Measurements from ENCODE around the gene CCDC34. TPM values are rescaled to one million over a fixed set of nuclear protein-coding genes. Genes with fewer than 3 reads are reported as not detected.

Gene CCDC34
- polyA plus RNA-seq, 1 donor from 2014 or later = 13.3 TPM

GRCh38 chr11:27370374-27370773 lies 7.4 kb upstream of the CCDC34 start:
- Histone ChIP-seq H3K27ac (ENCODE audit: low read length) (no peak overlapping the region), H3K9me3 (ENCODE audit: low read length) (no peaks in the 10 kb centered on the region), H3K9me2 (ENCODE audit: insufficient read depth, low read length) (no peaks in the 10 kb centered on the region), H2AFZ (ENCODE audit: low read depth, low read length) (no peak overlapping the region), H3K9ac (ENCODE audit: low read length) (no peak overlapping the region), H3K36me3 (ENCODE audit: insufficient read depth, low read length) (no peaks in the 10 kb centered on the region), H3K27me3 (ENCODE audit: insufficient read depth, low read depth, low read length) (no peaks in the 10 kb centered on the region), H4K20me1 (ENCODE audit: insufficient read depth) (no peaks in the 10 kb centered on the region), H3F3A (ENCODE audit: insufficient read depth, low read length, poor library complexity, severe bottlenecking) (no peaks in the 10 kb centered on the region), H3K79me2 (replicated peaks; ENCODE audit: insufficient read depth, low read length) (no peaks in the 10 kb centered on the region), H3K4me3 (ENCODE audit: low read length) (no peak overlapping the region), H3K4me2 (ENCODE audit: low read length) (no peak overlapping the region)
- no peak for TF ChIP-seq REST (IDR thresholded peaks at IDR 0.05; ENCODE audit: borderline replicate concordance)
- no peak for TF ChIP-seq TAF1 (IDR thresholded peaks at IDR 0.05; ENCODE audit: low read depth)
- TF ChIP-seq EZH2 (IDR thresholded peaks at IDR 0.05; ENCODE audit: borderline replicate concordance, insufficient read depth, low read length, poor library complexity, severe bottlenecking) = no peak
- TF ChIP-seq MXI1 (conservative IDR thresholded peaks at IDR 0.05; ENCODE audit: poor library complexity, severe bottlenecking) = no peak
- TF ChIP-seq SMC3 (conservative IDR thresholded peaks at IDR 0.05; ENCODE audit: poor library complexity) = no peak
- TF ChIP-seq POLR2AphosphoS5 (IDR thresholded peaks at IDR 0.05) = no peak
- TF ChIP-seq, protein P1, sequence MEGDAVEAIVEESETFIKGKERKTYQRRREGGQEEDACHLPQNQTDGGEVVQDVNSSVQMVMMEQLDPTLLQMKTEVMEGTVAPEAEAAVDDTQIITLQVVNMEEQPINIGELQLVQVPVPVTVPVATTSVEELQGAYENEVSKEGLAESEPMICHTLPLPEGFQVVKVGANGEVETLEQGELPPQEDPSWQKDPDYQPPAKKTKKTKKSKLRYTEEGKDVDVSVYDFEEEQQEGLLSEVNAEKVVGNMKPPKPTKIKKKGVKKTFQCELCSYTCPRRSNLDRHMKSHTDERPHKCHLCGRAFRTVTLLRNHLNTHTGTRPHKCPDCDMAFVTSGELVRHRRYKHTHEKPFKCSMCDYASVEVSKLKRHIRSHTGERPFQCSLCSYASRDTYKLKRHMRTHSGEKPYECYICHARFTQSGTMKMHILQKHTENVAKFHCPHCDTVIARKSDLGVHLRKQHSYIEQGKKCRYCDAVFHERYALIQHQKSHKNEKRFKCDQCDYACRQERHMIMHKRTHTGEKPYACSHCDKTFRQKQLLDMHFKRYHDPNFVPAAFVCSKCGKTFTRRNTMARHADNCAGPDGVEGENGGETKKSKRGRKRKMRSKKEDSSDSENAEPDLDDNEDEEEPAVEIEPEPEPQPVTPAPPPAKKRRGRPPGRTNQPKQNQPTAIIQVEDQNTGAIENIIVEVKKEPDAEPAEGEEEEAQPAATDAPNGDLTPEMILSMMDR (IDR thresholded peaks at IDR 0.05; ENCODE audit: poor library complexity, severe bottlenecking) = no peak
- no peak for TF ChIP-seq RAD21 (conservative IDR thresholded peaks at IDR 0.05)
- no peak for TF ChIP-seq EP300 (conservative IDR thresholded peaks at IDR 0.05; ENCODE audit: poor library complexity, severe bottlenecking)

DNA sequence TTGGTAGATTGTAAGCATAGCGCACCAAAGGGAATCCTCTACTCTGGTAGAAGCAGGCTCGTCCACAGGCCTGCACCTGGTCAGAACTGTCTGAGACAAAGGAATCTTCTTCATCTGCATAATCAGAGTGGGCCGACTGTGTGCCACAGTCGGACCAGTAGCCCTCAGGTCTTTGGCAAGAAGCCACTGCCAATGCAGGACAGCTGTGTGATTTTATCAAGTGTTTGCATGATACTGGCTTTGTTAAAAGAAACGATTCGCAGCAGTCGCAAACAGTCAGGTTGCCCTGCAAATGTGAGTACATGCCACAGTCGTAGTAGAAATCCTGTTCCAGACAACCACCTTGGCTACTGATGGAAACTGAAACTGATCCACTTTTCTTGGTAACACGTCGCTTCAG lies 4.9 kb upstream of the CCDC34 start:
- no peaks in the 10 kb centered on the region for H3K27me3 ChIP-seq (ENCODE audit: insufficient read depth, low read depth, low read length)
- no peak overlapping the region for H3K27ac ChIP-seq (ENCODE audit: low read length)
- no peak overlapping the region for H3K9ac ChIP-seq (ENCODE audit: low read length)
- no peak overlapping the region for H3K4me3 ChIP-seq (ENCODE audit: low read length)
- no peaks in the 10 kb centered on the region for H3F3A ChIP-seq (ENCODE audit: insufficient read depth, low read length, poor library complexity, severe bottlenecking)
- H3K9me3 ChIP-seq (ENCODE audit: low read length) = no peaks in the 10 kb centered on the region
- no peaks in the 10 kb centered on the region for H3K9me2 ChIP-seq (ENCODE audit: insufficient read depth, low read length)
- TF ChIP-seq EZH2 (IDR thresholded peaks at IDR 0.05; ENCODE audit: borderline replicate concordance, insufficient read depth, low read length, poor library complexity, severe bottlenecking) (no peak), POLR2AphosphoS5 (IDR thresholded peaks at IDR 0.05) (no peak), MXI1 (conservative IDR thresholded peaks at IDR 0.05; ENCODE audit: poor library complexity, severe bottlenecking) (no peak), REST (IDR thresholded peaks at IDR 0.05; ENCODE audit: borderline replicate concordance) (no peak), RAD21 (conservative IDR thresholded peaks at IDR 0.05) (no peak), EP300 (conservative IDR thresholded peaks at IDR 0.05; ENCODE audit: poor library complexity, severe bottlenecking) (no peak), SMC3 (conservative IDR thresholded peaks at IDR 0.05; ENCODE audit: poor library complexity) (no peak), TAF1 (IDR thresholded peaks at IDR 0.05; ENCODE audit: low read depth) (no peak)
- TF ChIP-seq, protein P1 (IDR thresholded peaks at IDR 0.05; ENCODE audit: poor library complexity, severe bottlenecking) = no peak
- H3K79me2 ChIP-seq (replicated peaks; ENCODE audit: insufficient read depth, low read length) = no peaks in the 10 kb centered on the region
- no peaks in the 10 kb centered on the region for H3K36me3 ChIP-seq (ENCODE audit: insufficient read depth, low read length)
- no peaks in the 10 kb centered on the region for H4K20me1 ChIP-seq (ENCODE audit: insufficient read depth)
- H3K4me2 ChIP-seq (ENCODE audit: low read length) = no peak overlapping the region
- no peak overlapping the region for H2AFZ ChIP-seq (ENCODE audit: low read depth, low read length)

Measured in neural cell (in vitro differentiated cells).